NK-92 (cell line): ENCODE measurements around the gene PLXND1.
"Not testable (repeated sequence)": the region's sequence is repeated elsewhere in the genome, so short reads cannot be mapped to it uniquely, and the experiment has no call there.

Source experiments
- DNase-seq: peaks from one replicate; lab custom pipeline; 2025; ENCODE audit not compliant: unreplicated experiment; lab: John Stamatoyannopoulos, UW

The PLXND1 gene

DNA sequence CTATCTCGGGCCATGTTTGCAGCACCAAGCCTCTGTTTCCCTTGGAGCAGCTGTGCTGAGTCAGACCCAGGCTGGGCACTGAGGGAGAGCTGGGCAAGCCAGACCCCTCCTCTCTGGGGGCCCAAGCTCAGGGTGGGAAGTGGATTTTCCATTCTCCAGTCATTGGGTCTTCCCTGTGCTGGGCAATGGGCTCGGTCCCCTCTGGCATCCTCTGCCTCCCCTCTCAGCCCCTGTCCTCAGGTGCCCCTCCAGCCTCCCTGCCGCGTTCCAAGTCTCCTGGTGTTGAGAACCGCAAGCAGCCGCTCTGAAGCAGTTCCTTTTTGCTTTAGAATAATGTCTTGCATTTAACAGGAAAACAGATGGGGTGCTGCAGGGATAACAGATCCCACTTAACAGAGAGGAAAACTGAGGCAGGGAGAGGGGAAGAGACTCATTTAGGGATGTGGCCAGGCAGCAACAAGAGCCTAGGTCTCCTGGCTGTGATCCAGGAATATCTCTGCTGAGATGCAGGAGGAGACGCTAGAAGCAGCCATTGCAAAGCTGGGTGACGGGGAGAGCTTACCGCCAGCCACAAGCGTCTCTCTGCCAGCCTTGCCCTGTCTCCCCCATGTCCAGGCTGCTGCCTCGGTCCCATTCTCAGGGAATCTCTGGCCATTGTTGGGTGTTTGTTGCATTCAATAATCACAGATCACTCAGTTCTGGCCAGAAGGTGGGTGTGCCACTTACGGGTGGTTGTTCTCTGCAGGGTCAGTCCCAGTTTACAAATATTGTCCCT, 76.9 kb downstream of the PLXND1 start:
- no peak for DNase-seq

DNA sequence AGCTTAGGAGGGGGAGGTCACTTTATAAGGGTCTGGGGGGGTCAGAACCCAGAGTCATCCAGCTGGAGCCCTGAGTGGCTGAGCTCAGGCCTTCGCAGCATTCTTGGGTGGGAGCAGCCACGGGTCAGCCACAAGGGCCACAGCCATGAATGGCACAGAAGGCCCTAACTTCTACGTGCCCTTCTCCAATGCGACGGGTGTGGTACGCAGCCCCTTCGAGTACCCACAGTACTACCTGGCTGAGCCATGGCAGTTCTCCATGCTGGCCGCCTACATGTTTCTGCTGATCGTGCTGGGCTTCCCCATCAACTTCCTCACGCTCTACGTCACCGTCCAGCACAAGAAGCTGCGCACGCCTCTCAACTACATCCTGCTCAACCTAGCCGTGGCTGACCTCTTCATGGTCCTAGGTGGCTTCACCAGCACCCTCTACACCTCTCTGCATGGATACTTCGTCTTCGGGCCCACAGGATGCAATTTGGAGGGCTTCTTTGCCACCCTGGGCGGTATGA, 77.8 kb downstream of the PLXND1 start, which contains the start of gene RHO:
TSS of gene RHO (plus strand) at position 51 of the 512 bp plus-strand sequence. CDS start at position 146, 95 bp downstream.
- DNase-seq, result no peak

DNA sequence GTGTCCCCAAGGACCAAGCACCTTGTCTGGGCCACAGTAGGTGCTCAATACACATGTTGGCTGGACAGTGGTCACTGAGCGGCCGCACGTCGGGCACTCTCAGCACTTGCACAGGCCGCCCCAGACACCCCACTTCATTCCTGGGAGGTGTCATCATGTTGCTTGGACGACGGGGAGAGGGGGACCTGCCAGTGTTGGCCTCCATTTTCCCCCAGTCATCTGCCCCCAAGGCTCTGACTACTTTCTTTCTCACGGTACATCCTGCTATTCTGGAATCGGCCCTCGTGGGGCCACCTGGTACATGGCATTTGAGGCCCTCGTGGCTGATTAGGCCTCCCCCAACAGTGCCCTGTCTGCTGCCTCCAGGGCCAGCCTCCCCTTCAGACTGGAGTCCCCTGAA, 79.2 kb downstream of the PLXND1 start:
- no peak for DNase-seq

DNA sequence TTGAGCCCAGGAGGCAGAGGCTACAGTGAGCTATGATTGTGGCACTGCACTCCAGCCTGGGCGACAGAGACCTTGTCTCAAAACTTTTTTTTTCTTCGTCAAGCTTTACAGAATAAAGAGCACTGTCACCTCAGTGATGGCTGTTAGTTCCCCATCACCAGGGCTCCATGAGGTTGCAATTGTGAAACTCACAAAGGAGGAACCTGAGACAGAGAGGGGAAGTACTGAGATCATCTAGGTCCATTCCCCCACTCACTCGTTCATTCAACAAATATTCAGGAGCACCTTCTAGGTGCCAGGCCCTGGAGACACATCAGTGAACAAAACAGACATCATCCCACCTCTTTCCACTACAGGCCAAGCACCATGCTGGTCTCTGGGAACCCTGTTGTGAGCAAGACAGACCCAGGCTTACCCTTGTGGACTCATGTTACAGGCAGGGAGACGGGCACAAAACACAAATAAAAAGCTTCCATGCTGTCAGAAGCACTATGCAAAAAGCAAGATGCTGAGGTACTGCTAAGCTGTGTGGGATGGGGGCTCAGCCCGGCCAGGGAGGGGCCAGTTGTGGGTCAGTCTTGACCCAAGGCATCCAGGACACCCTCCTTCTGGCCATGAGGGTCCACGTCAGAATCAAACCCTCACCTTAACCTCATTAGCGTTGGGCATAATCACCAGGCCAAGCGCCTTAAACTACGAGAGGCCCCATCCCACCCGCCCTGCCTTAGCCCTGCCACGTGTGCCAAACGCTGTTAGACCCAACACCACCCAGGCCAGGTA, 80.2 kb downstream of the PLXND1 start:
- no peak for DNase-seq

GRCh38 chr3:129525341-129525968, 81.0 kb downstream of the PLXND1 start:
- no peak for DNase-seq

DNA sequence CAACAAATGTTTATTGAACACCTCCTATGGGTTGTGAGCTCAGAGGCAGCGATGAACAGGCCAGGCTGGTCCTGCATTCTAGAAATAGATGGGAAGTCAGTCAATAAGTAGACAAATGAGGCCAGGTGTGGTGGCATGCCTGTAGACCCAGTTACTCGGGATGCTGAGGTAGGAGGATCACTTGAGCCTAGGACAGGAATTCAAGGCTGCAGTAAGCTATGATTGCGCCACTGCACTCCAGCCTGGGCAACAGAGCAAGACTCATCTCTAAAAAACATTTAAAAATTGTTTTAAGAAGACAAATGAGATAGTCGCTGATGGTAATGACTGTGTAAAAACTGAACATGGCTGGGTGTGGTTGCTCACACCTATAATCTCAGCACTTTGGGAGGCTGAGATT, 82.4 kb downstream of the PLXND1 start:
- DNase-seq, result no peak

- DNase-seq, result no peak
Measured at GRCh38 chr3:129522953-129523352, 83.5 kb downstream of the PLXND1 start.

- no peak for DNase-seq
Measured at GRCh38 chr3:129521611-129522010, 84.9 kb downstream of the PLXND1 start.

DNA sequence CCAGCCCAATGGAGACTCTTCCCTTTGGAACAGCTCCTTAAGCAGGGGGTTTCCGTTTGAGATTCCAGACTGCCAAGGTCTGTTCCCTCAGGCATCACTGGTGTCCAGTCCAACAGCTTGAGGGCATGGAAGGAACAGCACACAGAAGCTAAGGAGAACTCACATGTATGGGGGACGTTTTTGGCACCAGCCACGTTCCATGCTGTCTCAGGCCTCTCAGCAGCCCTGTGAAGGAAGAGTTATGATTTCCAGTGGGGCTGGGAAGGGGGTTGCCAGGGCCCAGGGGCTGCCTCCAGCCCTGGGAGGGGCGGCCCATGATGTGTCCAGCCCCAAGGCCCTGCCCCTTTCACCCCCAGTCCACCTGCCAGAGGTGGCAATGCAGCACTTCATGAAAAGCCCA, 85.5 kb downstream of the PLXND1 start:
- no peak for DNase-seq

DNA sequence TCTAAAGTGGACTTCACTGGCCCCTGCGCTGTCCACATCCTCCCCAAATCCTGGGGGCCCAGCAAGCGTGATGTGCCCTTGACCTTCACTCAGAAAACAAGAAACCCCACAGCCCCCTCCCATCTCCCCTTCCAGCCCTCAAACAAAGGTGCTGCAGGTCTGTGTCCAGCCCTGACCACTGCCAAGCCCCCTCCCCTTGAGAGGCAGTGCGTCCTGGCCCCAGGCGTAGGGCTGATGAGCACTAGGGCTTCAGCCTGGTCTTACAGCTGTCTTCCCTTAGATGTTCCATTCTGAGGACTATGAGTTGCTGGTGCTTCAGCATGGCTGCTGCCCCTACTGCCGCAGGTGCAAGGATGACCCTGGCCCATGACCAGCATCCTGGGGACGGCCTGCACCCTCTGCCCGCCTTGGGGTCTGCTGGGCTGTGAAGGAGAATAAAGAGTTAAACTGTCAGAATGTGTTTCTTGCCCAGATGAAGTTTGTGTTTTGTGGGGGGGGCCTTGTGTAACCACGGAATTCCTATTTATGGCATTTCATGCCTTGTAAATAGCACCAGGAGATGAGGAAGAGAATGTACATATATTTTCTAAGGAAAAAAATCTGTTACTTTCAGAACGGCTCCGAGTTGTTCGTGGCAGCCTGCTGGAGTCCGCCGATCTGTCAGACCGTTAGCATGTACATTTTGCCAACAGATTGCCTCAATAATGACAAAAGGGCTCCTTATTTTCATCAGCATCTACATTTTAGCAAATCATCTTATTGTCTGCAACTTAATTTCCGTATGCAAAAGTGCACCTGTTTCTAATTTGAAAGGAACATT, 86.4 kb downstream of the PLXND1 start:
- no peak for DNase-seq

DNA sequence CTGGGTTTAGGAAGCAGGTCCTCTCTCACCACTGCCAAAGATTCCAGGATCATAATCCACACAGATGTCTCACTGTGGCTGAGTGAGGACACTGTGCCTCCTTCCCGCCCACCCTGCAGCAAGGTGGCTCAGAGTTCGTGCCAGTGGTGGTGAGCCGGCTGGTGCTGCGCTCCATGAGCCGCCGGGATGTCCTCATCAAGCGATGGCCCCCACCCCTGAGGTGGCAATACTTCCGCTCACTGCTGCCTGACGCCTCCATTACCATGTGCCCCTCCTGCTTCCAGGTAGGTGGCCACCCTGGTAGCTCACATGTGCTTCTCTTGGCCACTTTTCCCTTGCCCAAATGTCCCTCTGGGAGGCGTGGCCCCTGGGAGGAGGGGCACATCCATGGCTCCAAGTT, 87.0 kb downstream of the PLXND1 start:
- DNase-seq, result no peak

DNA sequence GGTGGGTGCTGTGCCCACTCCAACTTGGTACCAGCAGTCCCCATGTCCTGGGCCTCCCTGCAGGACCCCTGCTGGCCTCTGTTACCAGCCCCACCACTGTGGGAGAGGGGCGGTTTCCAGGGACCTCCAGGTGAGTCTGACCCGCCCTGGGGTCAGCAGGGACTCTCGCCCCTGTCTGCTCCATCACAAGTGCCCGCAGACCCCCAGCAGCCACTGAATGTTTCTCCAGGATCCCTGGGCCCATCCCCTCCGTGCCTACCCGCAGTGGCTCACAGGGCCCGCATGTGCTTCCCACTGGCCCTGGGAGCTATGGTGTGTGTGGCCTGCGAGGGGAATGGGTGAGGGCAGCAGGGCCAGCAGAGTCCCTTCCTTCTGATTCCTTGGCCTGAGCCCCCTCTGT, 87.9 kb downstream of the PLXND1 start:
- no peak for DNase-seq

- no peak for DNase-seq
Measured at GRCh38 chr3:129518038-129518561, 88.4 kb downstream of the PLXND1 start.

DNA sequence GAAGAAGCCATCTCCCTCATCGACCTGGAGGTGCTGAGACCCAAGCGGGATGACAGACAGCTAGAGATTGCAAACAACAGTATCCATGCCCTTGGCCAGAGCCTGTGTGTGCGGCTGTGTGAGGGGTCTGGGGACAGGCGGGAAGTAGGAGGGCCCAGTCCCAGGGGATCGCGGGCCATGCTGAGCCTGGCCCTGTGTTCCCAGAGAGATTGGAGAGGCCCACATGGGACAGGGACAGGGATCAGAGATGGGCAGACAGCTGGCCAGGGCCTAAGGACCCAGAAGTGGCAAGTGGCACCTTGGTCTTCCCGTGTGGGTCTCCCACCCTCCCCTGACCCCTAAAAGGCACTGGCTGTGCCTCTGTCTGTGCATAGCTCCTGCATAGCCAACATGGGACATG, 89.0 kb downstream of the PLXND1 start:
- no peak for DNase-seq

DNA sequence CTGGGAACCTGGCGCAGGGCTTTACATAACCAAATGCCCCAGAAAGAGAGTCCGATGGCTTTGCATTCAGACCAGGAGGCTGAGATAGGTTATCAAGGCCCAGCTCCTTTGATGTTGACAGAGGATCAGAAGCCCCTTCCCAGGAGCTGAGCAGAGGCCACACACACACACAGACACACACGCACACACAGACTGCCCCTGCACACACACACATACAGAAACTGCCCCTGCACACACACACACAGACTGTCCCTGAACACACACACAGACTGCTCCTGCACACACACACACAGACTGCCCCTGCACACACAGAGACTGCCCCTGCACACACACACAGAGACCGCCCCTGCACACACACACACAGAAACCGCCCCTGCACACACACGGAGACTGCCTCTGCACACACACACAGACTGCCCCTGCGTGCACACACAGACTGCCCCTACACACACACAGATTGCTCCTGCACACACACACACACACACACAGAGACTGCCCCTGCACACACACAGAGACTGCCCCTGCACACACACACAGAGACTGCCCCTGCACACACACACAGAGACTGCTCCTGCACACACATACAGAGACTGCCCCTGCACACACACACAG, 90.5 kb downstream of the PLXND1 start:
- not testable (repeated sequence) for DNase-seq

GRCh38 chr3:129515108-129515820, 91.2 kb downstream of the PLXND1 start:
- DNase-seq, result not testable (repeated sequence)

- DNase-seq, result no peak
Measured at GRCh38 chr3:129514563-129514962, 91.9 kb downstream of the PLXND1 start.

DNA sequence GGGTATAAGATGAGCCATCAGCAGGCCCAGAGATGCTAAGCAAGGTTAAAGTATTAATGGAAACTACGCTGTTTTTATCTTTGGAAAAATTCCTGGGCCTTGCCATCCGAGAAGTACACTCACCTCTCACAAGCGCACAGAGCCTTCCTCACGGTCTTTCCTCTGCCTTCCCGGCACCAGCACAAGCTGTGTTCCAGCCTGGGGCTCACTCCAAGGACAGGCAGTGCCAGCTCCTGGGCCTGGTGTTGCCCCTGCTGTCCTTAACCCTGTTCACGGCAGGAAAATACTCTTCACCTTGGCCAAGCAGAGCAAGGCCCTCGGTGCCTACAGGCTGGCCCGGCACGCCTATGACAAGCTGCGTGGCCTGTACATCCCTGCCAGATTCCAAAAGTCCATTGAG, 92.4 kb downstream of the PLXND1 start:
- no peak for DNase-seq

- DNase-seq, result no peak
Measured at GRCh38 chr3:129513705-129514104, 92.8 kb downstream of the PLXND1 start.
